SK-N-SH (cell line): ENCODE measurements around the gene INO80. TPM values are rescaled to one million over a fixed set of nuclear protein-coding genes. Genes with fewer than 3 reads are reported as not detected.

Experiments
- CTCF ChIA-PET: fragments of 300-600, 350-600 bp; formaldehyde crosslinking; extraction: SDS; loops from one replicate; lab custom pipeline; 2021; lab: Yijun Ruan, JAX
- POLR2A ChIA-PET: fragments of 350-600 bp; sonication (Branson Sonifier 250); formaldehyde crosslinking; extraction: SDS; loops from one replicate; lab custom pipeline; 2020; ENCODE audit warnings: antibody characterized with exemption, inconsistent platforms; lab: Yijun Ruan, JAX
- DNase-seq: peaks from one replicate; pipeline ENCODE4 v3.0.0; 2012
- H2AFZ ChIP-seq: fragments of 200-600 bp; sonication (generic); 2 replicates; pipeline ENCODE4 v1.8.1; 2016; ENCODE audit warnings: antibody characterized with exemption, mild to moderate bottlenecking, low read depth
- H3F3A ChIP-seq: fragments of 200-600 bp; sonication (generic); replicated peaks from 2 replicates; pipeline ENCODE3; 2016; ENCODE audit warnings: antibody characterized with exemption, mild to moderate bottlenecking; ENCODE audit not compliant: insufficient read depth
- H3K27ac ChIP-seq, 2 experiments: fragments of 200-500 bp in 1 of 2; fragments of 200-600 bp in 1 of 2; sonication (Bioruptor generic) in 1 of 2; sonication (generic), shearing (Covaris generic) in 1 of 2; 2 replicates each; pipeline versions ENCODE4 v1.5.1 to v1.6.1; 2014 to 2016; ENCODE audit warnings: low read depth in 2 of 2, inconsistent platforms in 1 of 2, low read length in 1 of 2, mild to moderate bottlenecking in 1 of 2, mixed read lengths in 1 of 2
- H3K27me3 ChIP-seq: fragments of 200-600 bp; sonication (generic), shearing (Covaris generic); 2 replicates; pipeline ENCODE4 v1.6.1; 2016; ENCODE audit warnings: mixed run types; ENCODE audit not compliant: insufficient read depth
- H3K36me3 ChIP-seq, 2 experiments: fragments of 200-500 bp in 1 of 2; fragments of 200-600 bp in 1 of 2; sonication (Bioruptor generic) in 1 of 2; sonication (generic) in 1 of 2; replicated peaks in 1 of 2; 2 replicates each; pipeline versions ENCODE3 to v1.5.1; 2014 to 2016; ENCODE audit warnings: low read length in 1 of 2, mild to moderate bottlenecking in 1 of 2; ENCODE audit not compliant: insufficient read depth in 2 of 2, control insufficient read depth in 1 of 2
- H3K4me1 ChIP-seq, 2 experiments: fragments of 200-500 bp in 1 of 2; fragments of 200-600 bp in 1 of 2; sonication (Bioruptor generic) in 1 of 2; sonication (generic), shearing (Covaris generic) in 1 of 2; 2 replicates each; pipeline versions ENCODE4 v1.5.1 to v1.6.1; 2014 to 2016; ENCODE audit warnings: low read depth in 1 of 2, low read length in 1 of 2, mixed run types in 1 of 2; ENCODE audit not compliant: insufficient read depth in 2 of 2, control insufficient read depth in 1 of 2
- H3K4me2 ChIP-seq: fragments of 200-600 bp; sonication (generic), shearing (Covaris generic); 2 replicates; pipeline ENCODE4 v1.6.1; 2017; ENCODE audit warnings: mixed run types
- H3K4me3 ChIP-seq, 2 experiments: fragments of 200-500 bp in 1 of 2; fragments of 200-600 bp in 1 of 2; sonication (Bioruptor generic) in 1 of 2; sonication (generic), shearing (Covaris generic) in 1 of 2; 2 replicates each; pipeline versions ENCODE4 v1.5.1 to v1.8.1; 2014 to 2016; ENCODE audit warnings: low read depth in 2 of 2, inconsistent platforms in 1 of 2, low read length in 1 of 2, mild to moderate bottlenecking in 1 of 2, mixed read lengths in 1 of 2, moderate library complexity in 1 of 2
- H3K79me2 ChIP-seq: fragments of 200-600 bp; sonication (generic); 2 replicates; pipeline ENCODE4 v1.8.1; 2017; ENCODE audit warnings: mild to moderate bottlenecking; ENCODE audit not compliant: insufficient read depth
- H3K9ac ChIP-seq: fragments of 200-600 bp; sonication (generic); 2 replicates; pipeline ENCODE4 v1.6.1; 2017; ENCODE audit warnings: mixed run types
- H3K9me2 ChIP-seq: fragments of 200-600 bp; sonication (generic); 2 replicates; pipeline ENCODE4 v1.6.1; 2017; ENCODE audit warnings: mixed run types
- H3K9me3 ChIP-seq: fragments of 200-600 bp; sonication (generic); 2 replicates; pipeline ENCODE4 v1.6.1; 2017; ENCODE audit warnings: mixed run types, mild to moderate bottlenecking, moderate library complexity
- H4K20me1 ChIP-seq: fragments of 200-600 bp; sonication (generic); 2 replicates; pipeline ENCODE4 v1.6.1; 2017; ENCODE audit warnings: mild to moderate bottlenecking, mixed run types; ENCODE audit not compliant: insufficient read depth
- EZH2phosphoT487 ChIP-seq: fragments of 200-600 bp; sonication (generic); IDR thresholded peaks from 2 replicates; pipeline ENCODE4 v1.6.1; 2017; ENCODE audit warnings: low read depth, mixed run types, mild to moderate bottlenecking, antibody characterized with exemption, moderate library complexity, borderline replicate concordance
- FOXJ3 ChIP-seq: sonication (generic); formaldehyde crosslinking; IDR thresholded peaks from 2 replicates; pipeline ENCODE4 v1.5.1; 2020; ENCODE audit warnings: mild to moderate bottlenecking, missing genetic modification reagents
- GATA2 ChIP-seq: sonication (generic); formaldehyde crosslinking; IDR thresholded peaks from 2 replicates; pipeline ENCODE4 v1.5.0; 2020; ENCODE audit warnings: mild to moderate bottlenecking, missing genetic modification reagents
- MXI1 ChIP-seq: IDR thresholded peaks from 2 replicates; pipeline ENCODE4 v1.6.1; 2012; ENCODE audit warnings: mild to moderate bottlenecking, low read depth, low read length, improper control_type of control experiment
- POLR2AphosphoS5 ChIP-seq: IDR thresholded peaks from 2 replicates; pipeline ENCODE4 v1.6.1; 2012; ENCODE audit warnings: low read depth, low read length
- RFX5 ChIP-seq: IDR thresholded peaks from 2 replicates; pipeline ENCODE4 v1.6.1; 2012; ENCODE audit warnings: mild to moderate bottlenecking, improper control_type of control experiment, low read length
- SIN3A ChIP-seq: IDR thresholded peaks from 2 replicates; pipeline ENCODE4 v1.6.1; 2012; ENCODE audit warnings: low read depth, mild to moderate bottlenecking, low read length, moderate library complexity, borderline replicate concordance
- SMC3 ChIP-seq: IDR thresholded peaks from 2 replicates; pipeline ENCODE4 v1.6.1; 2012; ENCODE audit warnings: low read depth, low read length, improper control_type of control experiment
- TEAD4 ChIP-seq: IDR thresholded peaks from 2 replicates; pipeline ENCODE4 v1.4.0; 2012; ENCODE audit warnings: mild to moderate bottlenecking, borderline replicate concordance; ENCODE audit not compliant: insufficient read depth
- WGBS: methylation state at CpG from one replicate; pipeline ENCODE4 v1.1.6; 2017; ENCODE audit warnings: low lambda C conversion rate; 5-methylcytosine and 5-hydroxymethylcytosine counted together
- polyA plus RNA-seq, 3 experiments: library from polyadenylated mRNA; depleted of rRNA; stranded (reverse); fragments of >200 nt; gene quantifications; 2 replicates each; pipeline ENCODE4 v1.2.3, GENCODE V29; 2012
- TF ChIP-seq, protein P1 (sequence below): IDR thresholded peaks from 2 replicates; pipeline ENCODE4; 2012
- TF ChIP-seq, protein P2 (sequence below): IDR thresholded peaks from 2 replicates; pipeline ENCODE4 v1.6.1; 2012; ENCODE audit warnings: mild to moderate bottlenecking, low read depth, low read length, moderate library complexity
- TF ChIP-seq, protein P3 (sequence below): fragments of 150-350 bp; IDR thresholded peaks from 2 replicates; pipeline ENCODE4 v1.6.1; 2017; ENCODE audit warnings: antibody characterized with exemption, low read length, low read depth, borderline replicate concordance
- TF ChIP-seq, protein P4 (sequence below): IDR thresholded peaks from 2 replicates; pipeline ENCODE4 v1.4.0; 2012; ENCODE audit warnings: low read depth, borderline replicate concordance

Gene INO80
- polyA plus RNA-seq, 1 of the 3 experiments (the other 2 are of a cell fraction), result 4.6 TPM

DNA sequence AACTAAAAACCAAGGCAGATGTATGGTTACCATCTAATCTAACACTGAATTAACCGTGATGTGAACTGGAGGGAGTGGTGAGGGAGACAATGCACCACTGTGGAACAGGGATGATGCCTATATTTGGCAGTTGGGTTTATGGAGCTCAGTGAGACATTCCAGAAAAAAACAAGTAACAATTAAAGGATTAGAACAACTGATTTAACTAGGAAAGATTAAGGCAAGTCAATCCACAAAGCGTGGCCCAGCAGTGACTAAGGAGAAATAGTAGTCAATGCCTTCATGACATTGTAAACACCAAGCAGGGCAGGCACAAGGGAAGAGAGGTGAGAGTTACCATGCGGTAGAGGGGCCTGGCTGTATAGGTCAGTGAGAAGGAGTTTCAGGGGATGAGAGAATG is 124.7 kb downstream of the INO80 start:
- H3K9me3 ChIP-seq, result no peaks in the 10 kb centered on the region
- H2AFZ ChIP-seq, result no peak overlapping the region
- H3K4me3 ChIP-seq, result no peak overlapping the region
- POLR2A ChIA-PET, result interaction anchor here (1.4 kb wide), 1 partner anchor 38 kb away, joined by 3 read pairs; the partner anchor contains the start of gene CHAC1
- H3K27ac ChIP-seq, result no peak overlapping the region
- no peak overlapping the region for H3K4me2 ChIP-seq
- peaks cover 0 to 13% of the 10 kb centered on the region in 2 experiments; a peak in 1 of 4 replicates for H3K4me1 ChIP-seq
- no peaks in the 10 kb centered on the region for H3K9me2 ChIP-seq
- peaks cover 30 to 50% of the 10 kb centered on the region in 2 experiments for H3K36me3 ChIP-seq
- no peaks in the 10 kb centered on the region for H3K27me3 ChIP-seq
- H3F3A ChIP-seq, result peaks cover 7% of the 10 kb centered on the region
- no peak overlapping the region for H3K9ac ChIP-seq
- CTCF ChIA-PET, result interaction anchor here (0.9 to 1.6 kb wide), 4 partner anchors 15 to 85 kb away, joined by 3 to 4 read pairs (median 4); no protein-coding TSS in a partner anchor
- DNase-seq, result no peak
- H3K79me2 ChIP-seq, result no peaks in the 10 kb centered on the region
- 99% methylated on average over 3 of the region's 3 CpGs for WGBS
- H4K20me1 ChIP-seq, result no peaks in the 10 kb centered on the region
- no peak for TF ChIP-seq FOXJ3 (CRISPR knock-in tag)
- no peak for TF ChIP-seq EZH2phosphoT487
- TF ChIP-seq SMC3, result no peak
- no peak for TF ChIP-seq POLR2AphosphoS5
- TF ChIP-seq, protein P1, sequence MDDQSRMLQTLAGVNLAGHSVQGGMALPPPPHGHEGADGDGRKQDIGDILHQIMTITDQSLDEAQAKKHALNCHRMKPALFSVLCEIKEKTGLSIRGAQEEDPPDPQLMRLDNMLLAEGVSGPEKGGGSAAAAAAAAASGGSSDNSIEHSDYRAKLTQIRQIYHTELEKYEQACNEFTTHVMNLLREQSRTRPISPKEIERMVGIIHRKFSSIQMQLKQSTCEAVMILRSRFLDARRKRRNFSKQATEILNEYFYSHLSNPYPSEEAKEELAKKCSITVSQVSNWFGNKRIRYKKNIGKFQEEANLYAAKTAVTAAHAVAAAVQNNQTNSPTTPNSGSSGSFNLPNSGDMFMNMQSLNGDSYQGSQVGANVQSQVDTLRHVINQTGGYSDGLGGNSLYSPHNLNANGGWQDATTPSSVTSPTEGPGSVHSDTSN, result no peak
- TF ChIP-seq, protein P2, sequence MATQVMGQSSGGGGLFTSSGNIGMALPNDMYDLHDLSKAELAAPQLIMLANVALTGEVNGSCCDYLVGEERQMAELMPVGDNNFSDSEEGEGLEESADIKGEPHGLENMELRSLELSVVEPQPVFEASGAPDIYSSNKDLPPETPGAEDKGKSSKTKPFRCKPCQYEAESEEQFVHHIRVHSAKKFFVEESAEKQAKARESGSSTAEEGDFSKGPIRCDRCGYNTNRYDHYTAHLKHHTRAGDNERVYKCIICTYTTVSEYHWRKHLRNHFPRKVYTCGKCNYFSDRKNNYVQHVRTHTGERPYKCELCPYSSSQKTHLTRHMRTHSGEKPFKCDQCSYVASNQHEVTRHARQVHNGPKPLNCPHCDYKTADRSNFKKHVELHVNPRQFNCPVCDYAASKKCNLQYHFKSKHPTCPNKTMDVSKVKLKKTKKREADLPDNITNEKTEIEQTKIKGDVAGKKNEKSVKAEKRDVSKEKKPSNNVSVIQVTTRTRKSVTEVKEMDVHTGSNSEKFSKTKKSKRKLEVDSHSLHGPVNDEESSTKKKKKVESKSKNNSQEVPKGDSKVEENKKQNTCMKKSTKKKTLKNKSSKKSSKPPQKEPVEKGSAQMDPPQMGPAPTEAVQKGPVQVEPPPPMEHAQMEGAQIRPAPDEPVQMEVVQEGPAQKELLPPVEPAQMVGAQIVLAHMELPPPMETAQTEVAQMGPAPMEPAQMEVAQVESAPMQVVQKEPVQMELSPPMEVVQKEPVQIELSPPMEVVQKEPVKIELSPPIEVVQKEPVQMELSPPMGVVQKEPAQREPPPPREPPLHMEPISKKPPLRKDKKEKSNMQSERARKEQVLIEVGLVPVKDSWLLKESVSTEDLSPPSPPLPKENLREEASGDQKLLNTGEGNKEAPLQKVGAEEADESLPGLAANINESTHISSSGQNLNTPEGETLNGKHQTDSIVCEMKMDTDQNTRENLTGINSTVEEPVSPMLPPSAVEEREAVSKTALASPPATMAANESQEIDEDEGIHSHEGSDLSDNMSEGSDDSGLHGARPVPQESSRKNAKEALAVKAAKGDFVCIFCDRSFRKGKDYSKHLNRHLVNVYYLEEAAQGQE, result no peak
- TF ChIP-seq, protein P3, sequence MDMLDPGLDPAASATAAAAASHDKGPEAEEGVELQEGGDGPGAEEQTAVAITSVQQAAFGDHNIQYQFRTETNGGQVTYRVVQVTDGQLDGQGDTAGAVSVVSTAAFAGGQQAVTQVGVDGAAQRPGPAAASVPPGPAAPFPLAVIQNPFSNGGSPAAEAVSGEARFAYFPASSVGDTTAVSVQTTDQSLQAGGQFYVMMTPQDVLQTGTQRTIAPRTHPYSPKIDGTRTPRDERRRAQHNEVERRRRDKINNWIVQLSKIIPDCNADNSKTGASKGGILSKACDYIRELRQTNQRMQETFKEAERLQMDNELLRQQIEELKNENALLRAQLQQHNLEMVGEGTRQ, result no peak
- no peak for TF ChIP-seq RFX5
- no peak for TF ChIP-seq SIN3A
- TF ChIP-seq TEAD4, result no peak
- TF ChIP-seq, all 33 proteins: peak for 0

DNA sequence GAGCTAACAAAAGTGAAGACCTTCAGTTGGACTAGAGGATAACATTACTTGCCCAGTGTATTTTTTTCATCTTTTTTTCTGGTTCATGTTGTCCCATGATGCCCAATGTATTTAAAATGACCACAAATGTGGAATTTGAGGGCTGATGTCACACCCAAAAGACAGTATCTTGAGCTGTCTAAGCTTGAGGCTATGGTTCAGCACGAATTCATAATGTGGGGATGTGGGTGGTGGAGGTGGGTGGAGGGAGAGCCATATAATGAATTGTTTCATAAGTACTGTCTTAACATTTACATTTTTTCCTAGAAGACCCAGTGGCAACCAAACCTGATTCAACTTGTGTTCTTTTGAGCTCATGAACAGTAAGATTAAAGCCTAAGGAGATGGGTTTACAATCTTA is 125.3 kb downstream of the INO80 start:
- Histone ChIP-seq H3F3A (peaks cover 12% of the 10 kb centered on the region), H3K9ac (no peak overlapping the region), H3K4me1 (peaks cover 0 to 16% of the 10 kb centered on the region in 2 experiments; a peak in 2 of 4 replicates), H3K36me3 (peaks cover 28 to 46% of the 10 kb centered on the region in 2 experiments), H3K4me3 (no peak overlapping the region), H3K4me2 (no peak overlapping the region), H3K79me2 (no peaks in the 10 kb centered on the region), H4K20me1 (no peaks in the 10 kb centered on the region), H3K27ac (no peak overlapping the region), H3K27me3 (no peaks in the 10 kb centered on the region), H2AFZ (no peak overlapping the region), H3K9me2 (no peaks in the 10 kb centered on the region), H3K9me3 (no peaks in the 10 kb centered on the region)
- CTCF ChIA-PET, result interaction anchor here (0.9 to 1.6 kb wide), 3 partner anchors 14 to 85 kb away, joined by 3 to 4 read pairs (median 3); no protein-coding TSS in a partner anchor
- 0% methylated on average over 1 of the region's 1 CpG for WGBS
- POLR2A ChIA-PET, result interaction anchor here (1.4 kb wide), 1 partner anchor 38 kb away, joined by 3 read pairs; the partner anchor contains the start of gene CHAC1
- no peak for DNase-seq
- TF ChIP-seq, protein P4, sequence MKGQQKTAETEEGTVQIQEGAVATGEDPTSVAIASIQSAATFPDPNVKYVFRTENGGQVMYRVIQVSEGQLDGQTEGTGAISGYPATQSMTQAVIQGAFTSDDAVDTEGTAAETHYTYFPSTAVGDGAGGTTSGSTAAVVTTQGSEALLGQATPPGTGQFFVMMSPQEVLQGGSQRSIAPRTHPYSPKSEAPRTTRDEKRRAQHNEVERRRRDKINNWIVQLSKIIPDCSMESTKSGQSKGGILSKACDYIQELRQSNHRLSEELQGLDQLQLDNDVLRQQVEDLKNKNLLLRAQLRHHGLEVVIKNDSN, result no peak
- TF ChIP-seq MXI1 (no peak), FOXJ3 (CRISPR knock-in tag) (no peak), GATA2 (no peak)
- TF ChIP-seq, protein P2, result no peak
- TF ChIP-seq, protein P1, result no peak
